ENCODE results near the gene DNAJC16. TPM values are rescaled to one million over a fixed set of nuclear protein-coding genes. Genes with fewer than 3 reads are reported as not detected.

DNAJC16 gene
- total and polyA plus RNA-seq, 2 of the 4 experiments (the other 2 are of a cell fraction), result 8.0 to 13.1 TPM

DNA sequence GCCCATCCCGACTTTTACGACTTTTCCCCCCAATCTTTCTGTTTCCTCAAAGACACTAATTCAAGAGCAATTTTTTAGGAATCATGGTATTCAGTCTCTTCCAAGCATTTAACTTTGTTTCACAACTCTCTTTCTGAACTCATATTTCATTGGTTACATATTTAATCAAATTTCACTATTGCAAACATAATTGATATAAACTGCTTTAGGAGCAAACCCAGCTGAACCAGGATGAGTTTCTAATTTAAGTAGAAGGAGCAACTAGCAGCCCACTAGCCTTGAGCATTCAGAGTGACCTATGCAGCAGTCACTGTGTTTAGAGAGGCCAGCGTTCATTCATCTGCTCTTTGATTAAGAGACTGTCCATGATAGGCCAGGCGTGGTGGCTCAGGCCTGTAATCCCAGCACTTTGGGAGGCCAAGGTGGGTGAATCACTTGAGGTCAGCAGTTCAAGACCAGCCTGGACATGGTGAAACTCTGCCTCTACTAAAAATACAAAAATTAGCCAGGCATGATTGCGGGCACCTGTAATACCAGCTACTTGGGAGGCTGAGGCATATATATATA lies 48.9 kb upstream of the DNAJC16 start:
- in situ Hi-C loops (cut with MboI; ENCODE audit: low sequenced_read_pairs), result no loop called here
- Histone ChIP-seq H2AK5ac (ENCODE audit: low read depth, low read length) (no peak overlapping the region), H3K14ac (replicated peaks; ENCODE audit: low read depth, low read length) (no peak overlapping the region), H3K9me3 (ENCODE audit: control insufficient read depth, insufficient read depth, low read length) (no peaks in the 10 kb centered on the region), H3K4me1 (ENCODE audit: control insufficient read depth, insufficient read depth, low read length) (no peaks in the 10 kb centered on the region), H3K4me2 (ENCODE audit: low read depth, low read length) (no peak overlapping the region), H3K27me3 (ENCODE audit: control insufficient read depth, insufficient read depth, low read length) (no peaks in the 10 kb centered on the region; the same call in 1 of the 2 replicates), H3K18ac (ENCODE audit: low read depth, low read length) (no peak overlapping the region), H3K4ac (ENCODE audit: low read depth, low read length) (no peak overlapping the region), H3K4me3 (ENCODE audit: insufficient read depth, low read depth, low read length) (no peak overlapping the region), H4K20me1 (ENCODE audit: insufficient read depth, low read length) (no peaks in the 10 kb centered on the region), H3K79me1 (ENCODE audit: low read depth in 1 of 2, low read length in 2 of 2) (no peaks in the 10 kb centered on the region), H3K27ac (ENCODE audit: insufficient read depth, low read length) (no peak overlapping the region), H4K5ac (ENCODE audit: low read depth, low read length) (no peak overlapping the region), H4K8ac (ENCODE audit: low read depth in 2 of 2, low read length in 2 of 2) (no peak overlapping the region), H3K9me1 (ENCODE audit: insufficient read depth, low read length) (no peaks in the 10 kb centered on the region), H2AFZ (replicated peaks; ENCODE audit: low read length, poor library complexity) (no peak overlapping the region), H3K23ac (ENCODE audit: low read depth, low read length) (no peak overlapping the region), H3K56ac (ENCODE audit: extremely low read depth, insufficient read depth, low read length) (no peak overlapping the region), H2BK5ac (ENCODE audit: low read depth, low read length, poor library complexity, severe bottlenecking) (no peak overlapping the region), H3K36me3 (ENCODE audit: control insufficient read depth, insufficient read depth, low read length) (no peaks in the 10 kb centered on the region), H2BK15ac (ENCODE audit: low read depth, low read length) (no peak overlapping the region), H2AK9ac (replicated peaks; ENCODE audit: low read depth, low read length, poor library complexity) (no peak overlapping the region), H2BK20ac (ENCODE audit: low read depth, low read length) (no peak overlapping the region), H2BK120ac (ENCODE audit: low read depth, low read length) (no peak overlapping the region), H3K9ac (ENCODE audit: low read depth, low read length) (no peak overlapping the region), H4K91ac (ENCODE audit: insufficient read depth, low read depth, low read length) (no peak overlapping the region)
- dilution Hi-C loops (cut with HindIII; ENCODE audit: low sequenced_read_pairs, unreplicated experiment), result no loop called here
- no peak for ATAC-seq (ENCODE audit: low read depth)
- TF ChIP-seq RCOR1 (IDR thresholded peaks at IDR 0.05; ENCODE audit: insufficient replicate concordance, low read length) (no peak), SMC3 (IDR thresholded peaks at IDR 0.05; ENCODE audit: low read depth, low read length) (no peak), RFX5 (IDR thresholded peaks at IDR 0.05; ENCODE audit: low read depth, low read length) (no peak), BHLHE40 (IDR thresholded peaks at IDR 0.05; ENCODE audit: low read depth, low read length) (no peak)
- no peak for DNase-seq
- POLR2A ChIA-PET (ENCODE audit: unreplicated experiment), result no interaction called here
- CTCF ChIA-PET, result no interaction called here
- WGBS, 2 experiments (ENCODE audit: extremely low coverage in 2 of 2, insufficient read length in 1 of 2), result 40% methylated on average over 2 of the region's 5 CpGs; no CpG with 5 or more reads in 1 of the 2 experiments
- intact Hi-C loops (cut with micrococcal nuclease), result no loop called here
- BruUV-seq (replicated peaks), result no TSS peak

Measured in IMR-90 (cell line).